NCI-H748 (cell line): ENCODE data around the gene MAPK10.
A peak's percentile ranks its signal among the peaks of the same experiment; 100 is the strongest.

Source experiments
- DNase-seq: peaks from one replicate; lab custom pipeline; 2025; ENCODE audit not compliant: unreplicated experiment; lab: John Stamatoyannopoulos, UW

The MAPK10 gene

DNA sequence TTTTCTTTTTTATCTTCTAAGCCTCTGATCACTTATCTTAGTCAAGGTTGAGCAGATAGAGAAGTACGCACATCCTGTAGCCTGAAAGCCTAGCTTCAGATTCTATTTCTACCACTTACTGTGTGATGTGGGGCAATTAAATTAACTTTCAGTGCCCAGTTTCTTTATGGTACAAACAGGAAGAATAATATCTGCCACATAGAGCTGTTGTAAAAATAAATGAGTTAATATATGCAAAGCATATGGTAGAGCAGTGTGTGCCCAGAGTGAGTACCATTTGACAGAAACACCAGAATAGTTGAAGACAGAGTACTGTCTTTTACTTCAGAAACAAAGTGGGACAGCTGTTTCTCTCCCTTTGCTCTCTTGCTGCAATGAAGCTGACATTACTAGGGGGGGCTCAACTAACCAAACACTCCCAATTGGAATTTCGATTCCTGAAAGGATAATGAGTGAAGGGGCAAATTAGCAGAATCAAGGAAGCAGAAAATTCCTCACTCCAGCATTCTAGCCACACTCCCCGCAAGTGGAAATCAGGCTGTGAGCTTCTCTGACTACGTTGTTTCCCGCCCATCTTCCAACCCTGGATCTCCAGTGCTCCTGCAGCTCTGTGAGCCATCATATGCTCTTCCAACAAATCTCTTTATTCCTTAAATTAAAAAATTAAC, 80.4 kb downstream of the MAPK10 start:
- no peak for DNase-seq

DNA sequence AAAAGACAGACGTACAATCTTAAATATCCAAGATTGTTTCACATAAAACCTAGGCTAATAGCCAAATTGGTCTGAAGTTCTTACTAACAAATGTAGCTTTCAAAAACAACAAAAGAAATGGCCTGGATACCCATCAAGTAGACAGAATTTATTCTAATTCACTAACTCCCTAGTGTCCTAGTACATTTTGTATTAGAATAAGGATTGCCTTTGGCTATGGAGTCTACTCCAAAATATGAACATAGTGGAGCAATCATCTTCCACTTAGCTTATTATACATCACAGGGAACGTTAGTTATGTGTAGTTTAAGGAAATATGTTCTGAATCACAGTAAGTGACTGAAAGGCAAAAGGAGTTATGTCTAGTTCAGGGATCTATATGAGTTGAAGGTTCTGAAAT, 81.7 kb downstream of the MAPK10 start:
- no peak for DNase-seq

GRCh38 chr4:86274642-86275041, 85.2 kb downstream of the MAPK10 start:
- no peak for DNase-seq

DNA sequence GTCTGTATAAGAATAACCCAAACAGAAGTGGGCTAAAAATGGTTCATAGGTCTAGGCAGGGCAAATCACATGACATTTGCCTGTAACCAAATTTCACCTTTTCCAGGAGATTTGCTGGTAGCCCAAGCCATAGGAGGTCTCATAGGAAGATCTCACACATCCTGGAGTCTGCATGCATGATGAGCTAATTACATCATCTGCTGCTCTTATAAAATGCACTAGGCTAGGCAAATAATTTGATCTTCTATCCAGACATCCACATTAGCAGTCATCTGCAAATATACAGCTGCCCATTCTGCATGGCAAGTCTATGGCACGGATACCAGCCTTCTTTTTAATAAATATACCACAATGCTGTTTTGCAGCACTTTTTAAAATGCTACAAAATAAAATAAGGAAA, 87.2 kb downstream of the MAPK10 start:
- DNase-seq: no peak

DNA sequence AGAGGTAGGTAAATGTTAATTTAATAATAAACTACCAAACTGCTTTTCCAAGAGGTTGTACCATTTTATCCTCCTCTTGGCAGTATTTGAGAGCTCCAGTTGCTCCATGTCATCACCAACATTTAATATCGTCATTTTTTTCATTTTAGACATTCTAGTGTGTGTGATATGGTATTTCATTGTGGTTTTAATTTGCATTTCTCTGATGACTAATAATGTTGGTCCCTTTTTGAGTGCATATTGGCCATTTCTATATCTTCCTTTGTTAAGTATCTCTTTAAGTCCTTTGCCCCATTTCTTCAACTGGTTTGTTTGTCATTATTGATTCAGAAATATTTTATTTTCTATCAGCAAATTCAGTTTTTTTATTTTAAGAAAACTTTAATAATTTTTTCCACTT, 88.8 kb downstream of the MAPK10 start:
- no peak for DNase-seq

- DNase-seq: no peak
Observed at GRCh38 chr4:86269354-86269753, 90.5 kb downstream of the MAPK10 start.

GRCh38 chr4:86264241-86264640, 95.6 kb downstream of the MAPK10 start:
- no peak for DNase-seq

DNA sequence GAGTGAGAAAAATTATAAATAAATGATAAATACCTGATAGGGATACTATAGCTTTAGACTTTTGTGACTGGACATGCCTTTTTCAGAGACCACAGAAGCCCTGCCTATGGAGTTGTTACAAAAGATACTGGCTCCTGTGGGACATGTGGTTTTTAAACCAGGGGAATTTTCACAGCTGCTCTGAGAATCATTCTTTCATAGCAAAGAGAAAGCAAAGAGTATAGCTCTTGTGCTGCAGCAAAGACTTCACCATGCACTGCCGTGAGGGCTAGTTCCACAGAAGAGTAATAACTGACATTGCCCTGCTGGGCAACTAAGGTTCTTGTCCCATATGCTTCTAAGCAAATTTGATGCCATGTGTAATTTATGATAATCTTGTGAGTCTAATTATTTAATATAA, 98.2 kb downstream of the MAPK10 start:
- no peak for DNase-seq

GRCh38 chr4:86256086-86256485, 103.8 kb downstream of the MAPK10 start:
- DNase-seq: no peak

DNA sequence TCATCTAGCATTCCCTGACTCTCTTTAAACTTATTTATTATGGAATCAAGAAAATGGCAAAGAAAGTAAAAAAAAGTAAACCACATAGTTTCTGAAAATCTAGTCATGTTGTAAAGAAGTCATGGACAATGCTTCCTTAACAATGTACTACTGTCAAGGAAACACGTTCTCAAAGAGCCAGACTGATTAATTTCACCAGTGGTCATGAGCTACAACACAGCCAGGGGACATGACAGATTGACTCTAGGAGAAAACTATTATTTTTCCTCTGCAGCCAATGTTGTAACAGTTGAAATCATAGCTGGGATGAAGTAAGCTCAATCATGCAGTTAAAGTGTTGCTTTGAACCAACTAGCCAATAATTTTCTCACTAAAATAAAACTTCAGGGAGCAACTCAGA, 109.2 kb downstream of the MAPK10 start:
- no peak for DNase-seq

- DNase-seq: no peak
Observed at GRCh38 chr4:86250006-86250405, 109.8 kb downstream of the MAPK10 start.

DNA sequence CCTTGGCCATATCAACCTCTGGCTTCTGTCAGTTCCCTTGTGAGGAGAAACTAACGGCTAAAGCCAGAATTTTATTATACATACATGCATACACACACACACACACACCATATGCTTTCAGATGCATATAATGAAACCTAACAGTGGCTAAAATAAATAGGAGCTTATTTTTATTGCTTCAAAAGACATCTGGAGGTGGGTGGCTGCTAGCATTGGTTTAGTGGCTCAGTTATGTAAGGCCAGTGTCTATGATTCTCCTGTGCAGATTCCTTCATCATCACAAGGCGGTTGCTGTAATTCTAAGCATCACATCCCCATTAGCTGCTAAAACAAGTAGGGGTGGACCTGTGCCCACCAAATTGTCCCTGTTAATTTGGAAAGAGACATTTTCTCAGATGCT, 110.8 kb downstream of the MAPK10 start:
- DNase-seq: no peak

DNA sequence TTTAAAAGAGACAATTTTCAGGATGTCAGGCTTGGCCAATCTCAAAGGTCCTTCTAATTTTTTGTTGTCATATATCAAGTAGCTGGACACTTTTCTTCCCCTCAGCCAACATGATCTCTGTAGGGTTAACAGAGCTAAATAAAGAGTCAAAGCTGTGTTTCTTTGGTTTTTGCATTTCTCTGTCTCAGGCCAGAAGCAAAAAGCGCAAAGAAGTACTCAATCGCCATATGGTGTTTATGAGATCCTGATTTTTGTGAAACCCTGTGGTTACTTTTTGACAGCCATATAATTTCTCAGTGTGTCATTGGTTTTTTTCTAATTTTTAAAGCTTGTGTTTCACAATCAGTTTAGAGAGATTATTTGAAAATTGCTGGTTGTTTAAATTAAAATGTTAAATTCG, 111.9 kb downstream of the MAPK10 start:
- no peak for DNase-seq

- DNase-seq: no peak
Observed at GRCh38 chr4:86247320-86247719, 112.5 kb downstream of the MAPK10 start.

DNA sequence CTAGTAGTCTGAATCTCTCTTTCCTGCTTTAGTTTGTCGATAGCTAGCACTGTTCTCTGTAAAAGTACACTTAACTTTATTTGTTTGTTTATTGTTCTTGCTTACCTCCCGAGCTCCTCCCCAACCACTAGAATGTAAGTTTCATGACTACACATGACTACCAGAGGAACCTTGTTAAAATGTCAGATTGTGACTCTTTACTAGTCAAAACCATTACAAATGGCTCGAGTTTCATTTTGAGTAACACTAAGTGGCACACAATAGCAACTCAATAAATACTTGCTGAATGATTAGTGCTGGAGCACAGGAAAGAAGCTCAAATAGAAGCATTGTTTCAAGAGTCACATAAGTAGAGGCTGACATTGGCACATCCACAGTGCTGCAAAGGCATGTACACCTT, 116.1 kb downstream of the MAPK10 start:
- no peak for DNase-seq

DNA sequence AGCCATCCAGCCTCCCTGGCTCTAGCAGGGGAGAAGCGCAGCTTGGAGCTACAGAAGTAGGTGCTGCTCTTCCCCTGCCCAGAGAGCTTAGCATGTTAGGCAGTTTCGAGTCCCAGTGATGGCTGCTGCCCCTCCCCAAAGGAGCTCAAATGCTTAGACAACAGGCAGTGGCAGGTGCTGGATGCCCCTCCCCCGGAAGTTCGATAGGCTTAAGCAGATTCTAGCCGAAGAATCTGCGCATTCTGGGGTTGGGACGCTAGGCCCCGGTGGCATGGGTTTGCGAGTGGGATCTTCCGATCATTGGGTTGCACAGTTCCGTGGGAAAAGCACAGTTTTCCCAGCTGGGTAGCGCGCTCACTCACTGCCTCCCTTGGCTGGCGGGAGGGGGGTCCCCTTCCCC, 117.2 kb downstream of the MAPK10 start:
- DNase-seq: no peak

GRCh38 chr4:86235549-86235948, 124.3 kb downstream of the MAPK10 start:
- no peak for DNase-seq

DNA sequence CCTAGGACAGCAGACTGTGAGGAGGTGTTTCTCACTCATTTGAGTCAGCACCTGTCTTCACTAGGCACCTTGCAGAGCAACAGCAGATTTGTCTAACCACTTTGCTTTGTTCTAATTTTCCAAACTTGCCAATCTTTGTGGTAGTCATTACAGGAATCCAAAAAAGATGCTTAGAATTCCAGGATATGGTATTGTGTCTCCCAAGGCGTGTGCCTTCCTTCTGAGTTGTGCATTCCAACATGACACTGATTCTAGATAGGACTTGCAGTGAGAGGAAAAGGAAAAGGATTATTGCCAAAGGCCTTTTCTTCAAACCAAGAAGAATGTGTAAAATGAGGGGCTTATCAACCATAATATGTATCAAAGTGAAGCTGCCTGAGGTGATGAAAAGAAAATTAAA, 126.2 kb downstream of the MAPK10 start:
- no peak for DNase-seq

DNA sequence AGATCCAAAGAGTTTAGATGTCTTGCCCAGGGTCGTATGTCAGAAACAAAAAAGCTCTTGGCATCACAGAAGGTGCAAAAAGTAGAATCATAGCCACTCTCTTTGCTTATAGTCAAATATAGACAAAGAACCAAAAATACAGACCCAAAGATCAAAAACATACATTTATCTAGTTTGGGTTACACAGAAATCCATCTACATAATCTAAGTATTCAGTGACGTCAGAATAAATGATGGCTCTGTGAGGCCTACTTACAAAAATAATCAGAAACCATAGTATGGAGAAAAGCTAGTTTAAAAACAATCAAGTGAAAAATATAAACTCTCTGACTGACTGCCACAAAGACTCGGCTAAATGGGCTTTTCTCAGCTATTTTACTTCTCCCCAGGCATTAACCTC, 126.8 kb downstream of the MAPK10 start:
- DNase-seq: no peak

DNA sequence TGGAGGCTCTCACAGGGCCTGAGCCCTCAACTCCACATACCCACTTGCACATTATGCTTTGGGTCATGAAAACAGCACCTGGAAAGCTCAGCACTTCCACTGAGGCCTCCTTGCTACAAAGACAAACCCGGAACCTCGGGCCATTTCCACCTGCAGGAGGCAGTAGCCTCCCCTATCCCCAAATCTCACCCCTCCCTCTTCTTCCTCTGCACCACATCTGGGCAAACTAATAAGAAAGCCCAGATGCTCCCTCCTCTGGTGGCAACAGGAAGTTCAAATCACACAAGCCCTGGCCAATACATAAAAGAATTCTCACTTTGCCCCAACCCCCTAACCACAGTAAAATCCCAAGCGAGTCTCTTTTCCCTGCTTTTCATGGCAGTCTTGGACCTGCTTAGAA, 136.4 kb downstream of the MAPK10 start:
- peak; percentile 19 for DNase-seq

GRCh38 chr4:86221002-86221401, 138.9 kb downstream of the MAPK10 start:
- no peak for DNase-seq

GRCh38 chr4:86220121-86220520, 139.7 kb downstream of the MAPK10 start:
- no peak for DNase-seq

- peak; percentile 11 for DNase-seq
Observed at GRCh38 chr4:86218746-86219473, 140.9 kb downstream of the MAPK10 start.
